ENCODE measurements around the gene BDP1. TPM values are rescaled to one million over a fixed set of nuclear protein-coding genes. Genes with fewer than 3 reads are reported as not detected.
"Not testable (repeated sequence)": the region's sequence is repeated elsewhere in the genome, so short reads cannot be mapped to it uniquely, and the experiment has no call there.

BDP1 gene
- total RNA-seq, 4 donors from 2014 or later = 24.4 to 29.5 (median 25.5) TPM

GRCh38 chr5:71563161-71563560 is 107.7 kb downstream of the BDP1 start:
- Histone ChIP-seq H3K27ac (replicated peaks in 1 of 4) (no peak overlapping the region), H3K4me3 (no peak overlapping the region), H3K27me3 (no peaks in the 10 kb centered on the region), H3K36me3 (peaks cover 47 to 77% (median 70%) of the 10 kb centered on the region in 4 donors), H3K9me3 (no peaks in the 10 kb centered on the region), H3K4me1 (no peaks in the 10 kb centered on the region)
- intact Hi-C loops (cut with DNase I) = no loop called here
- TF ChIP-seq POLR2AphosphoS5 (IDR thresholded peaks at IDR 0.05) (no peak), CTCF (IDR thresholded peaks at IDR 0.05) (no peak), POLR2A (IDR thresholded peaks at IDR 0.05; ENCODE audit: low read depth) (no peak), EP300 (IDR thresholded peaks at IDR 0.05) (no peak)
- DNase-seq (ENCODE audit: extremely low spot score) = no peak
- 91% methylated on average over 4 of the region's 4 CpGs for WGBS

GRCh38 chr5:71564895-71565294 is 109.4 kb downstream of the BDP1 start:
- no peak for DNase-seq (ENCODE audit: extremely low spot score)
- H3K4me3 ChIP-seq = no peak overlapping the region
- peaks cover 45 to 71% (median 62%) of the 10 kb centered on the region in 4 donors for H3K36me3 ChIP-seq
- H3K27ac ChIP-seq (replicated peaks in 1 of 4) = no peak overlapping the region
- no peaks in the 10 kb centered on the region for H3K9me3 ChIP-seq
- TF ChIP-seq POLR2AphosphoS5 (IDR thresholded peaks at IDR 0.05) = no peak
- no peak for TF ChIP-seq EP300 (IDR thresholded peaks at IDR 0.05)
- no peak for TF ChIP-seq POLR2A (IDR thresholded peaks at IDR 0.05; ENCODE audit: low read depth)
- TF ChIP-seq CTCF (IDR thresholded peaks at IDR 0.05) = no peak
- H3K27me3 ChIP-seq = no peaks in the 10 kb centered on the region
- intact Hi-C loops (cut with DNase I) = no loop called here
- no peaks in the 10 kb centered on the region for H3K4me1 ChIP-seq

- WGBS = 90% methylated on average over 5 of the region's 5 CpGs
- no peak for DNase-seq (ENCODE audit: extremely low spot score)
- peaks cover 9 to 25% (median 19%) of the 10 kb centered on the region in 4 donors for H3K36me3 ChIP-seq
- H3K4me1 ChIP-seq = no peaks in the 10 kb centered on the region
- no peaks in the 10 kb centered on the region for H3K27me3 ChIP-seq
- H3K27ac ChIP-seq (replicated peaks in 1 of 4) = no peak overlapping the region
- no peaks in the 10 kb centered on the region for H3K9me3 ChIP-seq
- intact Hi-C loops (cut with DNase I) = no loop called here
- H3K4me3 ChIP-seq = no peak overlapping the region
- TF ChIP-seq POLR2AphosphoS5 (IDR thresholded peaks at IDR 0.05) (no peak), CTCF (IDR thresholded peaks at IDR 0.05) (no peak), EP300 (IDR thresholded peaks at IDR 0.05) (no peak), POLR2A (IDR thresholded peaks at IDR 0.05; ENCODE audit: low read depth) (no peak)
Observed at GRCh38 chr5:71569748-71570509, 114.5 kb downstream of the BDP1 start.

GRCh38 chr5:71571811-71572210 is 116.4 kb downstream of the BDP1 start:
- 88% methylated on average over 7 of the region's 7 CpGs for WGBS
- H3K4me3 ChIP-seq; H3K9me3 ChIP-seq; H3K27me3 ChIP-seq; DNase-seq (ENCODE audit: extremely low spot score); intact Hi-C loops (cut with DNase I); H3K4me1 ChIP-seq; H3K27ac ChIP-seq (replicated peaks in 1 of 4): not testable (repeated sequence)
- peaks cover 9 to 18% (median 12%) of the 10 kb centered on the region in 4 donors for H3K36me3 ChIP-seq

GRCh38 chr5:71573591-71573990 is 118.1 kb downstream of the BDP1 start:
- H3K36me3 ChIP-seq = peaks cover 0 to 12% (median 1%) of the 10 kb centered on the region in 4 donors
- WGBS = 81% methylated on average over 7 of the region's 7 CpGs

GRCh38 chr5:71575588-71575987 is 120.1 kb downstream of the BDP1 start:
- intact Hi-C loops (cut with DNase I); H3K27ac ChIP-seq (replicated peaks in 1 of 4); H3K4me3 ChIP-seq; H3K4me1 ChIP-seq; H3K9me3 ChIP-seq; DNase-seq (ENCODE audit: extremely low spot score); H3K36me3 ChIP-seq; H3K27me3 ChIP-seq: not testable (repeated sequence)
- 94% methylated on average over 4 of the region's 4 CpGs for WGBS

More at GRCh38 chr5:71573591-71573990, 118.1 kb downstream of the BDP1 start:
- H3K9me3 ChIP-seq = no peaks in the 10 kb centered on the region
- TF ChIP-seq EP300 (IDR thresholded peaks at IDR 0.05) (no peak), POLR2AphosphoS5 (IDR thresholded peaks at IDR 0.05) (no peak), CTCF (IDR thresholded peaks at IDR 0.05) (no peak), POLR2A (IDR thresholded peaks at IDR 0.05; ENCODE audit: low read depth) (no peak)
- H3K4me3 ChIP-seq = no peak overlapping the region
- no peak for DNase-seq (ENCODE audit: extremely low spot score)
- no peak overlapping the region for H3K27ac ChIP-seq (replicated peaks in 1 of 4)
- intact Hi-C loops (cut with DNase I) = no loop called here
- no peaks in the 10 kb centered on the region for H3K27me3 ChIP-seq
- no peaks in the 10 kb centered on the region for H3K4me1 ChIP-seq

All from esophagus muscularis mucosa (tissue), 4 donors.